Activated naive CD4-positive, alpha-beta T cell treated with anti-CD3 and anti-CD28 coated beads, Interleukin-2, amount 50 U/mL, for 16 hours (primary cell): ENCODE results near the gene CNTLN.
"Not testable (repeated sequence)": the region's sequence is repeated elsewhere in the genome, so short reads cannot be mapped to it uniquely, and the experiment has no call there.

ENCODE experiments used
- DNase-seq: peaks from one replicate; pipeline ENCODE4 v3.0.0-alpha.2; 2020

CNTLN gene

DNA sequence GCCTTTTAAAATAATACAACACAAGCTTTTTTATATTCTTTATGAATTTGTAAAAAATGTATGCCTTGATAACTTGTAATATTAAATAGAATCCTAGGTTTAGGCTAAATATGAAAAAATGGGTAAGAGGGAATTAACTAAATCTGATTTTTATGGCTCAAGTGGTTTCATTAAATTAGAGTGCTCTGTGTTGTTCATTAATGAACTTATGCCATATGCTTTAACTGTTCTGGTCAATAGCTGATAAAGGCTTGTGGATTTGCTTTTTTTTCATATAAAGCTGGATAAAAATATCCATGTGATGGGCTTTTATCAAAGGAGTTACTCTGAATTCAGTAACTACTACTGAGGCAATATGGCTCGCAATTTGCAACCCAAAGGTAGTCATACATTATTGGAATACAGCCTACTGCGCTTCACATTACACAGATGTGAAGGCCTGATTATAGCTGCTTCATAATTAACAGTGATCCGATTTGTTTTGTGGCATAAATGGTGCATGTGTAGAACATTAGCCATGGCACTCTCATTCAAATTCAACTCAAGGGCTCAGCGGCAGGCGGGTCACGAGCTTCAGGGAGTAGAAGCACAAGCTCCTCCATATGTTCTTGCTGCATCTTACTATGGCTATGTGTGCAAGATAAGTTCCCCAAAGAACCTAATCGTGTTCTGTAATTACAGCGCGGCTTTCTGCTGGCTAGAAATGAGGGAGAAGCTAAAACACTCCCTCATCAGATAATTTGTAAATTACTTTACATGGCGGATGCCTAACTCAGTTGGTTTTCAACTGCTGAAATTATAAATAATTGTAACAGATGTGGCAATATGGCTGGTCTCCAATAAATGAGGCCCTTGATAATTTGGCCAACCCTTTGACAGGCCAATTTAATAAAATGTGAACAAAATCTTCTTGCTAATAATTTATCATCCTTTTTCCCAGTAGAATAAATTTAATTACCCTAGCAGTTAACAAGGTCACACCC lies 188.3 kb downstream of the CNTLN start:
- no peak for DNase-seq

DNA sequence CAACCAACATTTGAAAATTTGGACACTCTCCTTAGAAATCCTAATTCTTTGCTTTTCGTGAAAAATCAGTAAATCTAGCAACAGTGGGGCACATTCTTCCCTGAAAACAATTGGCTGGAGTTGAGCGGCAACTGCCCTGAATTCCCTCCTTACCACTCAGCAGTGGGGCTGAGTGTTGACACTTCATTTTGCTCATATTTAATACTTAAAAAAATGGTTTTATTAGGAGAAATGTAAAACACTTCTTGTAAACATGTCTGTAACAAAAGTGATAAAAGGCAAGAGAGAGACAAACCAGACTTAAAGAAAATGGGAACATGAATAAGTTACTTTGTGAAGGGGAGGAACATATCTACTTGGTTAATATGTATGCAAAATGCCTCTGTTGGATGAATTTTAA lies 193.5 kb downstream of the CNTLN start:
- no peak for DNase-seq

DNA sequence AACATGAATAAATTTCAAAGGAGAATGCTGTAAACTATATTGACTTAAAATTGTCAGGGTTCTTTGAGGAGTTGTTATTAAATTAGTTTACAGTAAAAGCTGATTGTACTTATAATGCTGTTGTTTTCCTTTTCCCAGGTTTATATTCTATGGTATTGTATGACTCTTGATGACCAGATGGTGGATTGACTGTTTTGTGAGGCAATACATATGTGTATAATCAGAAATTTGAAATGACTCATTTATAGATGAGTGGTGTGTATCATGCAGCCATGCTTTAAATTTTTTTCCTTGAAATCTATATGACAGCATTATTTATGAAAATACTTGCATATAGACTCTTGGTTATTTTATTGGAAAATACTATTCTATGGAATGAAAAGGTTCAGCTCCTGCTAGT lies 195.3 kb downstream of the CNTLN start:
- no peak for DNase-seq

DNA sequence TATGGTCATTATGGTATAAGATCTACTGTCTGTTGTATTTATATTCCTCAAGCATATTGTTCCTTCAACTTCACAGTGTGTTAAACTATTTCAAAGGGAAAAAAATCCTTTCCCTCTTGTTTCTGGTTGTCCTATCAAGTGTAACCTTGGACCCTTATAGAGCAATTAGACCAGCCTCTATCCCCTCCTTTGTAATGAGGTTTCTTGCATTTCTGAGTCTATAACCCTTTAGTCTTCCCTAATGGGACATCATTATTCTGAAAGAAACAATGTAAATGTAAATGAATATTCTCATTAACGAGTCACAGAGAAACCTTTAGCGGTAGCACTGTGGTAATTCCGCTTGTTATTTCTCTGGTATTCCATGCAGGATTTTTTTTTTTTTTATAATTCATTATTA lies 197.3 kb downstream of the CNTLN start:
- no peak for DNase-seq

DNA sequence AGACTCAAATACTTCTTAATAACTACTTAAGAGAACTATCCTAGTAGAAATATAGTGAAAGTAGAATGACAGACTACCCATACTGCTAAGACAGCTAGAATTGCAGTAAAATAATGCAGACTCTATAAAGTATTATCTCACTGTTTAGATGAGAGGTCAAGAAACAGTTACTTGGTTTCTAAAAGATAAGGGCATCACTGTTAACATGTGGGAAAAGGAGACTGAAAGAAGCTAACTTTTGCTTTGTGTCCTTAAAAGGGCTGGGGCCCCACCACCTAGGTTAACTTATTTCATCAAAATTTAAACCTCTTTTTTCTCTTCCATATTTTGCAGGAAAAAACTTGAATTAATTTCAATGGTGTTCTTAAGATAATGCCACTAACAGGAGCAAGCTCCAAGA lies 204.3 kb downstream of the CNTLN start:
- no peak for DNase-seq

DNA sequence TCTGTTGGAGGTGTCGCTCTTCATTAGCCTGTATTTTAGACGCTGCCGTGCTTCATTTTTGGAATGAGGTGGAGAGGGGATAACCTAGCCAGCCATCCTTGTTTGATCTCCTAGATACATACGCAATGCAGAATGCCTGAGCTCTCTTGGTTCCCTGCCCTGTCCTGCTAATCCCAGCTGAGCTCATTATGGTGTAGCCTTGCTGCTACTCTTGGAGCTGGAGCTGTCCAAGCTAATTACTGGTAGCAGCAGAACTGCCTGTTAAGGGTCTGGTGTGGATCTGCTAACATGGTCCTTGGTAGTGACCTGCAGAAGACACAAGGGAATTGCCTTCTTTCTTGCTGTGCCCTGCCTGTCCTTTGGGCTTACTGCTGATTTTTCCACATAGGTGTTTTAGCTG lies 207.9 kb downstream of the CNTLN start:
- no peak for DNase-seq

DNA sequence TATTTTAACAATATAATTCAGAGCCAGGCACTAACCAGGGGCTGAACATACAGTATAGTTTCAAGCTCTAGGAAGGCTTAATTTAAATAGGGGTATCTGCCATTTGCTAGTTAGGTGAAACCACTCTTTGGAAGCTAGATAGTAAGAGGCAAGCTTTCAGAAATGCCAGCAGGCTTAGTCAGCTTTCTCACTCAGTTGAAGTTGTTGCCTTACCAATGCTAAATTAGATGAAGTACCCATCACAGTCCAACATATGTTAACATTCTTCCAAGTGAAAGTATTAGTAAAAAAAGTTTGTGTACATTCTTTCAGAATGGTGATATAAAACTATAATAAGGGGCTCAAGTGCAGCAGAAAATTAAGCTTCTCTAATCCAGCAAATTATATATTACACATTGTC lies 215.0 kb downstream of the CNTLN start:
- no peak for DNase-seq

DNA sequence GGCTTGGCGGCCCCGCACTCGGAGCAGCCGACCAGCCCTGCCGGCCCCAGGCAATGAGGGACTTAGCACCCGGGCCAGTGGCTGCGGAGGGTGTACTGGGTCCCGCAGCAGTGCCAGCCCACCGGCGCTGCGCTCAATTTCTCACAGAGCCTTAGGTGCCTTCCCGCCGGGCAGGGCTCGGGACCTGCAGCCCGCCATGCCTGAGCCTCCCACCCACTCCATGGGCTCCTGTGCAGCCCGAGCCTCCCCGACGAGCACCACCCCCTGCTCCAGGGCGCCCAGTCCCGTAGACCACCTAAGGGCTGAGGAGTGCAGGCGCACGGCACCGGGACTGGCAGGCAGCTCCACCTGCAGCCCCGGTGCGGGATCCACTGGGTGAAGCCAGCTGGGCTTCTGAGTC lies 219.2 kb downstream of the CNTLN start:
- not testable (repeated sequence) for DNase-seq

DNA sequence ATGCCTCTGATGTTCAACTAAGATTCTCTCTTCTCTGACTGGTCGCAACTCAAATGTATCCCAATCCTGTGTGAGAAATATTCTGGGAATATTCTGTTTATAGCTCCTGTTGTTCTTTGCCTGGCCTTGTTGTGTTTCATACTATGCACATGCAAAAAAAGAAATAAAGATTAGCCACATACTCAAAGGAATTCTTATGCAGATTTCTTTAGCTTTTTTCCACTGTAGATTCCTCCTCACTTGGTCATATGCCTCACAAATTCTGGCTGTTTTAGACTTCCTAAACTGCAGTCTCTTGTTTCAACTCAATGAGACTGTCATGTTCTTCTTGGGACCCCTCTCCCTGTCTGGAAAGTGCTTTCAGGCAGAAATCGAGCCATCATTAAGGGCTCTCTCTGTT lies 226.5 kb downstream of the CNTLN start:
- no peak for DNase-seq

DNA sequence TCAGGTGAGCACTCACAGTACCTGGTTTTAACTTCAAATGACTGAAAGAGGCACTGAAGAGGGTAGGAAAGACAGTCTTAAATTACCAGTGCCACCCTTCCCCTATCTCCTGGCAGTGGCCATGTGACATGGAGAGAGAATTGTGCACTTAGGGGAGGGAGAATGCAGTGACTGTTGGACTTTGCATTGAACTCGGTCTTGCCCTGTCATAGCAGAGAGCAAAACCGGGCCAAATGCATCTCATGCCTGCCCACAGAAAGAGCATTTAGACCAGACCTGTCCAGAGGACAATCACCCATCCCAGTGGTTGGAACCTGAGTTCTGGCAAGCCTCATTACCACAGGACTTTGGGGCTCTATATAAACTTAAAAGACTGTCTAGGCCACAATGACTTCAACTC lies 232.2 kb downstream of the CNTLN start:
- no peak for DNase-seq

DNA sequence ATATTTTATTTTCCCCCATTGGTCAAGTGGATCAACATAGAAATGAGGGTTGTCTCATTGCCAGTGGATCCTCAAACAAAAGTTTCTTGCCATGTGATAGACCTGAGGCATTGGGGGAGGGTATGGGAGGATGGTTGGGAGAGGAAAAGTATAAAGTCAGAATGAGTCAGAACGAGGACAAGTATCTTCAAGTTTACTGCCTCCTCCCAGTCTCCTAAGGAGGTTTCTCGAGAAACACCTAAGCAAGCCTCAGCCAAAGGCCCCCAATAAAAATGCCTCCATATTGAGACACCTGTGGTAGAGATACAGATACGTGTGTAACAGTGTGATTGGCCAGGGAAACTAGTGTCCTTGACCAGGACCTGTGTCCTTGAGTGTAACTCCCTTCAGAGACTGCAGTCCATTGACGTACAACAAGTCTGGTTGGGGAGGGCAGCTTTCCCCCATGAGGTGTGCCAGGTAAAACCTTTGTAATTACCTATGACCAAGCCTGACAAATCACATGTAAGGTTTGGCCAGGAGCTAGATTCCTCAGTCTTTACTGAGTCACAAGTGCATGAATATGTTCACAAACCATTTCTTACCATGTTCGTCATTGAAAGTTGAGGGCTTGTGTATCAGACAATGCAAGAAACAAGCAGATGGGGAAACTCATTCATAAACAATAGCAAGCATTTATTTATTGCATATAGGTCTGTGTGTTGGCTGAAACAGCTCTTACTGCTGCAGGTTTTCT lies 245.5 kb downstream of the CNTLN start:
- no peak for DNase-seq

DNA sequence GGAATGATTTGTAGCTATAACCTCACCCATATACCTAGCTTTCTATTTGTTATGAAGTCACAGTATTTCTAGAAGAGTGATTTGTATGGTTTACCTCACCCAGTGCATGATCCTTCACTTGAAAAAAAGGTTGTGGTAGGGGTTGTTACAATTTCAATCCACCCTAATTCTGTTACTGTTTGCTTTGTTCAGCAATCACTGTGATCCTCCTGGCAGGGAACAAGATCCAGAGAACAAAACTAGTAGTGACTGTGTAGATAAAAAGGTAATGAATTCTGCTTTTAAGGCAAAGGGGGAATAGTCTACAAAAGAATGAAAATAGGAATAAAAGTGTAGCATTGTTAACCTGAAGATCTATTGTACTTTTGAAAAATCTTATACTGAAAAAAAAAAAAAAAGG lies 252.7 kb downstream of the CNTLN start:
- no peak for DNase-seq

DNA sequence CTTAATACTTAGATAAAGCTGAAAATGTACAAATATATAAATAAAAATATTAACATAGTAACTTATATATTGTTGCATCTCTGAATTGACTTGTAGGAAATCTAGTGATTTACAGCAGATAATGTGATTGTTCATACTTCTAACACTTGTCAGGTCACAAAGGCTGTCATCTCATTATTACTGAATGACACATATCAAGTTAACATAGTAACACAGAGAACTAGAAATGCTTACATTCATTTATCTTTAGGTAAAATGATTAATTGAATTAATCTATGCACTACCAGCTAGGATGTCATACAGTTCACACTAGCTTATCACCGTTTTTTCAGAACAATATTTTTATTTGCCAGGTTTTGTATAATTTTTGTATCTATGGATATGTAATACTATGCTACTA lies 254.2 kb downstream of the CNTLN start:
- no peak for DNase-seq

DNA sequence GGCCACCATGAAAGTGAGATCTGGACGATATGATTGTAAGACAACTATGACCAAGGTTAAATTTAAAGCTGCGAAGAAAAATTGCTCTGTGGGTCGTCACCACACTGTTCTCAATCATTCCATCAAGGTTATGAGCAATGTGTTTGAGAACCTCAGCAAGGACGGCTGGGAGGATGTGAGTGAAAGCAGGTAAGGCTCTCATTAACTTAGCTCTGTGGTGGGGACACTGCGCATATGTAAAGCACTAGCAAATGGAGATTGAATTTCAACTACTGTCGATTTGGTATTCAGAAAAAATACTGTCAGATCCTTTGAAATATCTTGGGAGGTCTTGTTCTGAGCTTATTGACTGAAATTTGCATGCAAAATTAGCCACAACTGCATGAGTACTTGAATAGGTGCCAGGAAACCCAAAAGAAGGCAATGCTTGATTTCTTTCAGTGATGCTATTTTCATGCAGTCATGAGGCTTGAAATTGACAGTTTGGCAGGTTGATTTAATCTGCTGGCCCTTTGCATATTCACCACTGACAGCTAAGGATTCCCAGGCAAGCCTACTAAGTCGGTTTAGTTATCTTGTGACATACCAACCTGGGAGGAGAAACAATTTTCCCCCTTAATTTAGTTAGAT lies 260.2 kb downstream of the CNTLN start:
- no peak for DNase-seq

DNA sequence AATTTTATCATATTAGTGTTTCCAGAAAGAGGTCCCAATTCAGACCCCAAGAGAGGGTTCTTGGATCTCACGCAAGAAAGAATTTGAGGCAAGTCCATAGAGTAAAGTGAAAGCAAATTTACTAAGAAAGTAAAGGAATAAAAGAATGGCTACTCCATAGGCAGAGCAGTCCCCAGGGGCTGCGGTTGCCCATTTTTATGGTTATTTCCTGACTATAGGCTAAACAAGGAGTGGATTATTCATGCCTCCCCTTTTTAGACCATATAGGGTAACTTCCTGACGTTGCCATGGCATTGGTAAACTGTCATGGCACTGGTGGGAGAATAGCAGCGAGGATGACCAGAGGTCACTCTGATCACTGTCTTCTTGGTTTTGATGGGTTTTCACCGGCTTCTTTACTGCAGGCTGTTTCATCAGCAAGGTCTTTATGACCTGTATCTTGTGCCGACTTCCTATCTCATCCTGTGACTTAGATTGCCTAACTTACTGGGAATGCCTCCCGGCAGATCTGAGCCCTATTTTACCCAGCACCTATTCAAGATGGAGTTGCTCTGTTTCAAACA lies 262.4 kb downstream of the CNTLN start:
- DNase-seq, result not testable (repeated sequence)

DNA sequence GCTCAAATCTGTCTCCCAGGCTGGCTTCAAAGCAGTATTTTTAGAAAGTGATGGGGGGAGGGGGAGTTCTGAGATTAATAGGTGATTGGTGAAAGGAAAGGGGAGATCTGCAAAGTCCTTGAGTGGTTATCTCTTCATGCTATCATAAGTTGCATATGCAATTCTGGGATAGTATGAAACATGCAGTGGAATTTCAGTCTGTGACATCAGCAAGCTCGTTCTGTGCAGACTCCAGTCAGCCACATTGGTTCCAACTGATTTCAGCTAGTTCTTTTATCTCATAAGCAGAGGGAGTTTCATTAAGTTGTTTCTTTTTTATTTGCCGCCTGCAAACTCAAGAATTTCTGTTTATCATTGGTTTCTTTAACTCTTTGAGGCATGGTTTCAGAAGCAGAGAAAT lies 263.5 kb downstream of the CNTLN start:
- DNase-seq, result no peak

DNA sequence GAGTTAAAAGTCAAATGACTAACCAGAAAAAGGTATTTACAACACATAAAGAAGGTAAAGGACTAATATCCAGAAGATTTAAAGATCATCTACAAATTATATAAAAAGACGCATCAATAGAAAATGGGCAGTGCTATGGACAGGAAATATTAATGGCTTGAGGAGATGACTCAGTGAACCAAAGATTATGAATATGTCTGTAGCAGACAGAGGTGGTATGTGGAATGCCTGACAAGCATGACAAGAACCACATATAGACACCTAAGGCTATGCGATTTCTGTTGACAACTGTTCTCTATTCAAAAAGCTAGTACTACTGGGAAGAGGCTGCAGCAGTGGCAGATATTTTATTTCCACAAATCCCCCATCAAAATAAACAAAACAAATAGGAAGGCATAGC lies 267.0 kb downstream of the CNTLN start:
- DNase-seq, result no peak

DNA sequence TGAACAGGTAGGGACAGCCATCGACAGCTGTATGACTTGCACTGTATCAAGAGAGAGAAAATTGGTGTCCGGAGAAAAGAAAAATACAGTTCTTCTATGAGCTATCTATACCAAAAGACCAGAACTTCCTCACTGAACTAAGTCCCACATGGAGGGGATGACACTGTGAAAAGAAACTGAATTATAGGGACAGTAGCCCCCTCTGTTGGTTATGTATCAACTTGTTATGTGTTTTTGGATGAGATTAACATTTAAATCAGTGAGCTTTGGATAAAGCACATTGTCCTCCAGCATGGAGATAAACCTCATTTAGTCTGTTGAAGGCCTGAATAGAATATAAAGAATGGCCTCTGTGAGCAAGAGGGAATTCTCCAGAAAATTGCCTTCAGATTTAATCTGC lies 267.5 kb downstream of the CNTLN start:
- DNase-seq, result no peak

DNA sequence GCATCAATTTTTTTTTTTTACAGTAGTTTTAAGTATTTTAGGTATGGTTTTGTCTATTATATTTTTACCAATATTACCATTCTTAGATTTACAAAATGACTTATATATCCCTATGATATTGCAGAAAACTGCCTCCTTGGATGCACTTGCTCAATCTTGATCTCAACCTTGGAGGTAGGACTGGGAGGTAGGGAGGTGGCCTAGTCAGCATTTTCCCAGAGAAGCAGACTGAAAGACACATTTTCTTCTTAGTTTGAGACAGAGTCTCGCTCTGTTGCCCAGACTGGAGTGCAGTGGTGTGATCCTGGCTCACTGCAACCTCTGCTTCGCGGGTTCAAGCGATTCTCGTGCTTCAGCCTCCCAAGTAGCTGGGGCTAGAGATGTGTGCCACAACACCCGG lies 268.7 kb downstream of the CNTLN start:
- no peak for DNase-seq

DNA sequence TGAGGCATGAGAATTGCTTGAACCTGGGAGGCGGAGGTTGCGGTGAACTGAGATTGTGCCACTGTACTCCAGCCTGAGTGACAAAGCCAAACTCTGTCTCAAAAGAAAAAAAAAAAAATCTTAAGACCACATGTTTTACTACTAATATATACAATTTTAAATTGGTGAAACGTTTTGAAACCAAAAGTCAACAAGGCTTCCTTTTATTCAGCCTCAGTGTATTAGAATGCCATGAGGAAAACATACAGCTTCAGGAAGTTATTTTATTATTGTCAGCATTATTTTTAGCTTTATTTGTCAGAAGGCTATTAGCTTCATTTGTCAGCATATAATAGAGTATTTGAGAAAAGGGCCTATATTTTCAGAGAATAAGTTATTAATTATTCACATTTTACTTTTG lies 280.1 kb downstream of the CNTLN start:
- no peak for DNase-seq

DNA sequence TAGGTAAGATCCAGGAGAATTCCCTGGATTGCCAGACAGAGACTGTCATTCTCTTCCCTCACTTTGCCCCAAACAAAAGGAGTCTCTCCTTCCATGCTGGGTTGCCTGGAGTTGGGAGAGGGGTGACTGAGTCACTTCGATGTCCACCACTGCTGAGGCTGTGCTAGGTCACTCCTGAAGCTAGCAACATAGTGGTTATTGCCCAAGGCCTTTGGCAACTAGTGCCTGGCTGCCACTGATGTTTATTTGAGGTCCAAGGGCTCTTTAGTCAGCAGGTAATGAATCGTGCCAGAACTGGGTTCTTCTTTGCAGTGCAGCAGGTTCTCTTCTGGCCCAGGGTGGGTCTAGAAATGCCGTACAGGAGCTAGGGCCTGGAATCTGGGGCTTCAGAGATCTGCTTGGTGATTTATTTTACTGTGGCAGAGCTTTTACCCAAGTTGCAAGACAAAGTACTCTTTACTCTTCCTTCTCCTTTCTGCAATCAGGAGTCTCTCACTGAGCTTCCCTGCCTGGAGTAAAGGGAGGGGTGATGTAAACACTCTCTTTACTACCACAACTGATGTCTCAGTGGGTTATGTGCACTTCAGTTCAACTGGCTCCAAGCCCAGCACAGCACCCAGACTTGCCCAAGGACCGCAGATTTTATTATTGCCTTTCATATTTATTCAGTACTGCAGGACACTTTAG lies 288.3 kb downstream of the CNTLN start:
- DNase-seq, result no peak

DNA sequence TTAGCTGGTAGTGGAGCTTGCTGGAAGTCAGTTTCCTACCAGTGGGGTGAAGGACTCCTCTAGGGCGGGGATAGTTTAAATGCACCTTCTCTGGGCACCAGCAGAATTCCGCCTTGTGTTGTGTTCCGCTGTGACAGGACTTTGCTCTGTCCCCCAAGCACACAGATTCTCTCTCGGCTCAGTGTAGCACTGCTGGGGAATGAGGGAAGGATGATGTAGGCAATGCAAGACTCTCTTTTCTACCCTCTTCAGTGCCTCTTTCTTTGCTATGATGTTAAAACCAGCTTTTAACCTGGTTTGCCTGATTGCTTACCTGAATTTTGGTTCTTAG lies 288.8 kb downstream of the CNTLN start:
- no peak for DNase-seq

DNA sequence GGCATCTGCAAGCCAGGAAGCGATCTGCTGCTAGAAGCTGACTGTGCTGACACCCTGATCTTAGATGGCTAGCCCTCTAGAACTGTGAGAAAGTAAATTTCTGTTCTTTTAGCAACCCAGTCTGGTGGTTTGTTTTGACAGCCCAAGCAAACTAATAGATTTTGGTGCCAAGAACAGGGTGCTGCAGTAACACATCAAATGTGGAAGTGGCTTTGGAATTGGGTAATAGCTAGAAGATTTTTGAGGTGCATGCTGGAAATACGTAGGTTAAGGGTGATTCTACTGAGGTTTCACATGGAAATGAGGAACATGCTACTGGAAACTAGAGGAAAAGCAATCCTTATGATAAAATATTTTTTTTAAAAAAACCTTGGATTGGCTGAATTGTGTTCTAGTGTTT lies 290.5 kb downstream of the CNTLN start:
- DNase-seq, result no peak
